Activated CD8-positive, alpha-beta T cell treated with anti-CD3 and anti-CD28 coated beads for 36 hours (primary cell): ENCODE data around the gene RNU1-2. TPM values are rescaled to one million over a fixed set of nuclear protein-coding genes. Genes with fewer than 3 reads are reported as not detected.

ENCODE experiments used
- ATAC-seq: fragments of 200-7000 bp; cut with Tn5 transposase; one replicate; pipeline ENCODE4 v1.10.0; 2021; ENCODE audit warnings: mild to moderate bottlenecking, moderate library complexity
- CTCF ChIA-PET: fragments of 350-600 bp; sonication (Branson Sonifier 250); formaldehyde crosslinking; loops from one replicate; lab custom pipeline; 2021; ENCODE audit warnings: antibody characterized with exemption; lab: Charles Lee
- POLR2A ChIA-PET: fragments of 350-600 bp; sonication (Branson Sonifier 250); formaldehyde crosslinking; loops from one replicate; lab custom pipeline; 2021; ENCODE audit warnings: antibody characterized with exemption; lab: Charles Lee
- DNase-seq: peaks from one replicate; pipeline ENCODE4 v3.0.0-alpha.2; 2020
- H3K27ac Mint-ChIP-seq: one replicate; pipeline ENCODE4 v1.8.0; 2021; ENCODE audit warnings: mild to moderate bottlenecking, mixed read lengths
- H3K27me3 Mint-ChIP-seq: one replicate; pipeline ENCODE4 v1.8.0; 2021; ENCODE audit warnings: mixed read lengths
- H3K36me3 Mint-ChIP-seq: one replicate; pipeline ENCODE4 v1.8.0; 2021; ENCODE audit warnings: low read depth, mixed read lengths
- H3K4me1 Mint-ChIP-seq: one replicate; pipeline ENCODE4 v1.8.0; 2021; ENCODE audit warnings: low read depth, mixed read lengths
- H3K4me3 Mint-ChIP-seq: one replicate; pipeline ENCODE4 v1.8.0; 2021; ENCODE audit warnings: mild to moderate bottlenecking, moderate library complexity, mixed read lengths
- H3K9me3 Mint-ChIP-seq: one replicate; pipeline ENCODE4 v1.8.0; 2021; ENCODE audit warnings: mixed read lengths
- CTCF ChIP-seq: fragments of 200-600 bp; IDR thresholded peaks from one replicate; pipeline ENCODE4 v1.8.0; 2022; ENCODE audit warnings: antibody characterized with exemption, mild to moderate bottlenecking
- intact Hi-C: fragments of 100-400 bp; cut with micrococcal nuclease; formaldehyde crosslinking; loops from one replicate; pipeline ENCODE4 v1.10.0; 2022
- total RNA-seq, 2 experiments: library from RNA; stranded (reverse); gene quantifications; one replicate each; pipeline ENCODE4 v1.2.3, GENCODE V29; 2021

The RNU1-2 gene
- total RNA-seq, 2 experiments from 2014 or later, result 820 to 1,043 TPM

- CTCF ChIA-PET, result interaction anchor here (1.0 kb wide), 1 partner anchor 17 kb away, joined by 4 read pairs; the partner anchor contains the start of gene CROCC
- ATAC-seq, result peak; percentile 95
These were observed 8.9 kb downstream of the RNU1-2 start for GRCh38 chr1:16904560-16905109.

GRCh38 chr1:16905110-16905867, 9.5 kb downstream of the RNU1-2 start:
- Mint-ChIP-seq H3K27me3 (no peaks in the 10 kb centered on the region), H3K4me3 (no peak overlapping the region), H3K4me1 (peaks cover 27% of the 10 kb centered on the region), H3K27ac (no peak overlapping the region), H3K36me3 (no peaks in the 10 kb centered on the region), H3K9me3 (no peaks in the 10 kb centered on the region)
- DNase-seq, result peak; percentile 51
- peak; percentile 74 for ATAC-seq
- no peak for TF ChIP-seq CTCF
- intact Hi-C loops, result no loop called here
- ChIA-PET POLR2A (interaction anchor here (0.6 to 2.2 kb wide), 13 partner anchors 9 to 392 kb away, joined by 3 to 14 read pairs (median 5); partner anchors contain the start of genes CROCC, RNU1-2 and SDHB), CTCF (interaction anchor here (1.0 kb wide), 1 partner anchor 16 kb away, joined by 4 read pairs; the partner anchor contains the start of gene CROCC)

More at GRCh38 chr1:16904560-16905109, 8.9 kb downstream of the RNU1-2 start:
- H3K27me3 Mint-ChIP-seq, result no peaks in the 10 kb centered on the region
- no peaks in the 10 kb centered on the region for H3K36me3 Mint-ChIP-seq
- H3K4me1 Mint-ChIP-seq, result peaks cover 27% of the 10 kb centered on the region
- intact Hi-C loops, result no loop called here
- POLR2A ChIA-PET, result interaction anchor here (0.6 to 2.2 kb wide), 11 partner anchors 8 to 284 kb away, joined by 3 to 14 read pairs (median 5); partner anchors contain the start of genes CROCC, RNU1-2 and SDHB
- no peak for TF ChIP-seq CTCF
- H3K9me3 Mint-ChIP-seq, result no peaks in the 10 kb centered on the region
- no peak overlapping the region for H3K4me3 Mint-ChIP-seq
- H3K27ac Mint-ChIP-seq, result no peak overlapping the region
- peak; percentile 98 for DNase-seq

GRCh38 chr1:16905868-16906702, 10.3 kb downstream of the RNU1-2 start:
- POLR2A ChIA-PET, result interaction anchor here (0.6 to 2.2 kb wide), 10 partner anchors 9 to 406 kb away, joined by 3 to 14 read pairs (median 6); partner anchors contain the start of genes CROCC and RNU1-2
- no peak for TF ChIP-seq CTCF
- CTCF ChIA-PET, result interaction anchor here (1.0 kb wide), 1 partner anchor 16 kb away, joined by 4 read pairs; the partner anchor contains the start of gene CROCC
- intact Hi-C loops, result no loop called here
- Mint-ChIP-seq H3K36me3 (no peaks in the 10 kb centered on the region), H3K4me3 (no peak overlapping the region), H3K27me3 (no peaks in the 10 kb centered on the region), H3K4me1 (peaks cover 21% of the 10 kb centered on the region), H3K27ac (no peak overlapping the region), H3K9me3 (no peaks in the 10 kb centered on the region)
- ATAC-seq (no peak), DNase-seq (peak; percentile 47)

GRCh38 chr1:16906873-16907272, 11.1 kb downstream of the RNU1-2 start:
- Mint-ChIP-seq H3K36me3 (no peaks in the 10 kb centered on the region), H3K4me3 (no peak overlapping the region), H3K9me3 (no peaks in the 10 kb centered on the region), H3K4me1 (peaks cover 14% of the 10 kb centered on the region), H3K27ac (no peak overlapping the region), H3K27me3 (no peaks in the 10 kb centered on the region)
- POLR2A ChIA-PET, result interaction anchor here (0.6 to 1.1 kb wide), 2 partner anchors 10 to 407 kb away, joined by 3 read pairs; no protein-coding TSS in a partner anchor
- intact Hi-C loops, result no loop called here
- CTCF ChIA-PET, result no interaction called here
- DNase-seq (no peak), ATAC-seq (no peak)
- no peak for TF ChIP-seq CTCF
